Mesenchymal stem cell (in vitro differentiated cells and primary cell): ENCODE data around the gene BCL10.

Source experiments
- DNase-seq: peaks from one replicate; pipeline ENCODE4 v3.0.0-alpha.2; 2013
- H2AFZ ChIP-seq: one replicate; pipeline ENCODE4 v1.6.1; 2013; ENCODE audit warnings: low read depth, mild to moderate bottlenecking, control low read depth, inconsistent platforms, low read length, moderate library complexity
- H2AK5ac ChIP-seq: 2 replicates; pipeline ENCODE4 v1.6.1; 2013; ENCODE audit warnings: low read length, moderate library complexity, mild to moderate bottlenecking, inconsistent platforms; ENCODE audit not compliant: severe bottlenecking
- H2BK120ac ChIP-seq: one replicate; pipeline ENCODE4 v1.6.1; 2013; ENCODE audit warnings: low read depth, mild to moderate bottlenecking, inconsistent platforms, low read length, moderate library complexity
- H2BK12ac ChIP-seq, 2 experiments: one replicate each; pipeline ENCODE4 v1.6.1; 2013; ENCODE audit warnings: inconsistent platforms in 2 of 2, low read length in 2 of 2, mild to moderate bottlenecking in 2 of 2, moderate library complexity in 2 of 2, control low read depth in 1 of 2
- H2BK15ac ChIP-seq: one replicate; pipeline ENCODE4 v1.6.1; 2013; ENCODE audit warnings: mild to moderate bottlenecking, low read depth, inconsistent platforms; ENCODE audit not compliant: poor library complexity, severe bottlenecking
- H2BK5ac ChIP-seq: 2 replicates; pipeline ENCODE4 v1.6.1; 2013; ENCODE audit warnings: low read depth, mild to moderate bottlenecking, low read length, control low read depth, inconsistent platforms; ENCODE audit not compliant: poor library complexity, severe bottlenecking
- H3K14ac ChIP-seq, 2 experiments: one replicate each; pipeline ENCODE4 v1.6.1; 2013; ENCODE audit warnings: inconsistent platforms in 2 of 2, low read length in 2 of 2, control low read depth in 1 of 2, mild to moderate bottlenecking in 1 of 2, moderate library complexity in 1 of 2
- H3K18ac ChIP-seq, 2 experiments: one replicate each; pipeline ENCODE4 v1.6.1; 2013; ENCODE audit warnings: inconsistent platforms in 2 of 2, low read length in 2 of 2, control low read depth in 1 of 2, low read depth in 1 of 2, mild to moderate bottlenecking in 1 of 2
- H3K23ac ChIP-seq, 2 experiments: one replicate each; pipeline ENCODE4 v1.6.1; 2013; ENCODE audit warnings: inconsistent platforms in 2 of 2, low read length in 2 of 2, mild to moderate bottlenecking in 2 of 2, moderate library complexity in 2 of 2, control low read depth in 1 of 2
- H3K27ac ChIP-seq: 2 replicates; pipeline ENCODE4 v1.5.1; 2013; ENCODE audit warnings: mild to moderate bottlenecking, moderate library complexity, low read length, control low read depth, inconsistent platforms; ENCODE audit not compliant: poor library complexity, severe bottlenecking
- H3K27me3 ChIP-seq, 2 experiments: 2 replicates each; pipeline versions ENCODE4 v1.6.1 to v1.7.0; 2013; ENCODE audit warnings: low read length in 2 of 2, mild to moderate bottlenecking in 2 of 2, moderate library complexity in 2 of 2, control low read depth in 1 of 2, inconsistent platforms in 1 of 2; ENCODE audit not compliant: control insufficient read depth in 1 of 2, insufficient read depth in 1 of 2
- H3K36me3 ChIP-seq, 2 experiments: 2 replicates each; pipeline versions ENCODE4 v1.6.1 to v1.7.0; 2013; ENCODE audit warnings: low read length in 2 of 2, control low read depth in 1 of 2, inconsistent platforms in 1 of 2, low read depth in 1 of 2, mild to moderate bottlenecking in 1 of 2; ENCODE audit not compliant: insufficient read depth in 2 of 2, control insufficient read depth in 1 of 2
- H3K4ac ChIP-seq, 2 experiments: one replicate each; pipeline ENCODE4 v1.6.1; 2013; ENCODE audit warnings: inconsistent platforms in 2 of 2, low read length in 2 of 2, mild to moderate bottlenecking in 2 of 2, moderate library complexity in 2 of 2, control low read depth in 1 of 2, low read depth in 1 of 2
- H3K4me1 ChIP-seq: 2 replicates; pipeline ENCODE4 v1.6.1; 2013; ENCODE audit warnings: low read depth, low read length, control low read depth; ENCODE audit not compliant: control insufficient read depth, insufficient read depth
- H3K4me2 ChIP-seq: 2 replicates; pipeline ENCODE4 v1.6.1; 2013; ENCODE audit warnings: low read length, mild to moderate bottlenecking, inconsistent platforms; ENCODE audit not compliant: poor library complexity, severe bottlenecking
- H3K4me3 ChIP-seq, 2 experiments: 2 replicates each; pipeline versions ENCODE4 v1.5.1 to v1.7.0; 2013; ENCODE audit warnings: low read length in 2 of 2, mild to moderate bottlenecking in 2 of 2, control low read depth in 1 of 2, low read depth in 1 of 2; ENCODE audit not compliant: insufficient read depth in 1 of 2
- H3K79me1 ChIP-seq: replicated peaks from 2 replicates; pipeline ENCODE4 v1.6.1; 2013; ENCODE audit warnings: mild to moderate bottlenecking, control low read depth, low read length, inconsistent platforms; ENCODE audit not compliant: poor library complexity, severe bottlenecking
- H3K9ac ChIP-seq: 2 replicates; pipeline ENCODE4 v1.7.0; 2013; ENCODE audit warnings: mild to moderate bottlenecking, low read length, moderate library complexity
- H3K9me3 ChIP-seq: 2 replicates; pipeline ENCODE4 v1.7.0; 2013; ENCODE audit warnings: mild to moderate bottlenecking, low read length; ENCODE audit not compliant: control insufficient read depth
- H4K8ac ChIP-seq: one replicate; pipeline ENCODE4 v1.6.1; 2013; ENCODE audit warnings: inconsistent platforms, mild to moderate bottlenecking, low read length, moderate library complexity
- H4K91ac ChIP-seq: one replicate; pipeline ENCODE4 v1.6.1; 2013; ENCODE audit warnings: mild to moderate bottlenecking, low read length, inconsistent platforms
- WGBS: methylation state at CpG from one replicate; pipeline ENCODE4 v1.1.7; 2013; ENCODE audit warnings: mixed read lengths; 5-methylcytosine and 5-hydroxymethylcytosine counted together

BCL10 gene

GRCh38 chr1:85223334-85223733 is 53.1 kb downstream of the BCL10 start:
- DNase-seq = no peak
- Histone ChIP-seq H2BK15ac (no peak overlapping the region), H3K4me1 (no peaks in the 10 kb centered on the region), H3K9me3 (no peaks in the 10 kb centered on the region), H3K27me3 (peaks cover 2 to 17% of the 10 kb centered on the region in 2 experiments), H3K79me1 (no peaks in the 10 kb centered on the region), H2AK5ac (no peak overlapping the region), H3K9ac (no peak overlapping the region), H2BK120ac (no peak overlapping the region), H3K4me3 (no peak overlapping the region), H3K18ac (no peak overlapping the region), H4K91ac (no peak overlapping the region), H2BK5ac (no peak overlapping the region), H3K4me2 (no peak overlapping the region), H3K36me3 (no peaks in the 10 kb centered on the region), H3K14ac (no peak overlapping the region), H2BK12ac (no peak overlapping the region), H3K4ac (no peak overlapping the region), H4K8ac (no peak overlapping the region), H3K27ac (no peak overlapping the region), H3K23ac (no peak overlapping the region), H2AFZ (no peak overlapping the region)
- WGBS = 72% methylated on average over 5 of the region's 5 CpGs

- H3K9me3 ChIP-seq = no peaks in the 10 kb centered on the region
- H2BK120ac ChIP-seq = no peak overlapping the region
- DNase-seq = peak; percentile 44
- peak overlapping the region in 1 of 2 experiments; percentile 63 for H2BK12ac ChIP-seq
- H3K23ac ChIP-seq = no peak overlapping the region
- H3K27me3 ChIP-seq = peaks cover 2 to 17% of the 10 kb centered on the region in 2 experiments
- no peak overlapping the region for H2BK5ac ChIP-seq
- H3K14ac ChIP-seq = no peak overlapping the region
- H3K4me2 ChIP-seq = no peak overlapping the region
- no peaks in the 10 kb centered on the region for H3K4me1 ChIP-seq
- H3K4ac ChIP-seq = no peak overlapping the region
- 39% methylated on average over 6 of the region's 7 CpGs for WGBS
- no peak overlapping the region for H2AFZ ChIP-seq
- H3K4me3 ChIP-seq = no peak overlapping the region
- H3K9ac ChIP-seq = no peak overlapping the region
- peak overlapping the region; percentile 52 to 84 for H3K18ac ChIP-seq
- no peak overlapping the region for H4K8ac ChIP-seq
- no peaks in the 10 kb centered on the region for H3K36me3 ChIP-seq
- no peaks in the 10 kb centered on the region for H3K79me1 ChIP-seq
- no peak overlapping the region for H2BK15ac ChIP-seq
- H2AK5ac ChIP-seq = no peak overlapping the region
- H4K91ac ChIP-seq = peak overlapping the region; percentile 72
- no peak overlapping the region for H3K27ac ChIP-seq
Measured at GRCh38 chr1:85220756-85221201, 55.7 kb downstream of the BCL10 start.

GRCh38 chr1:85219853-85220610 is 56.4 kb downstream of the BCL10 start:
- no peak overlapping the region for H2BK120ac ChIP-seq
- no peak overlapping the region for H2AK5ac ChIP-seq
- H3K9ac ChIP-seq = no peak overlapping the region
- H3K23ac ChIP-seq = no peak overlapping the region
- no peaks in the 10 kb centered on the region for H3K36me3 ChIP-seq
- no peaks in the 10 kb centered on the region for H3K9me3 ChIP-seq
- no peak overlapping the region for H2AFZ ChIP-seq
- H4K8ac ChIP-seq = no peak overlapping the region
- H4K91ac ChIP-seq = no peak overlapping the region
- H3K27ac ChIP-seq = no peak overlapping the region
- peak overlapping the region in 1 of 2 experiments; percentile 43 for H3K18ac ChIP-seq
- no peak overlapping the region for H3K14ac ChIP-seq
- 86% methylated on average over 1 of the region's 2 CpGs for WGBS
- no peak overlapping the region for H3K4ac ChIP-seq
- no peaks in the 10 kb centered on the region for H3K79me1 ChIP-seq
- H2BK12ac ChIP-seq = no peak overlapping the region
- H2BK15ac ChIP-seq = no peak overlapping the region
- no peak overlapping the region for H3K4me2 ChIP-seq
- H3K4me1 ChIP-seq = no peaks in the 10 kb centered on the region
- no peak overlapping the region for H2BK5ac ChIP-seq
- H3K4me3 ChIP-seq = no peak overlapping the region
- no peak for DNase-seq
- H3K27me3 ChIP-seq = peaks cover 2 to 24% of the 10 kb centered on the region in 2 experiments

- Histone ChIP-seq H3K18ac (no peak overlapping the region), H3K27me3 (peaks cover 2 to 25% of the 10 kb centered on the region in 2 experiments), H2AK5ac (no peak overlapping the region), H3K4me3 (no peak overlapping the region), H3K79me1 (no peaks in the 10 kb centered on the region), H3K4me2 (no peak overlapping the region), H2BK5ac (no peak overlapping the region), H3K9ac (no peak overlapping the region), H2BK15ac (no peak overlapping the region), H2AFZ (no peak overlapping the region), H2BK12ac (no peak overlapping the region), H3K23ac (no peak overlapping the region), H4K91ac (no peak overlapping the region), H3K4ac (no peak overlapping the region), H2BK120ac (no peak overlapping the region), H3K9me3 (no peaks in the 10 kb centered on the region), H3K27ac (no peak overlapping the region), H3K14ac (no peak overlapping the region), H4K8ac (no peak overlapping the region), H3K36me3 (no peaks in the 10 kb centered on the region), H3K4me1 (no peaks in the 10 kb centered on the region)
- no peak for DNase-seq
Measured at GRCh38 chr1:85216697-85217096, 59.7 kb downstream of the BCL10 start.
